Motor neuron (in vitro differentiated cells): ENCODE measurements around the gene PRKCB. TPM values are rescaled to one million over a fixed set of nuclear protein-coding genes. Genes with fewer than 3 reads are reported as not detected.

ENCODE experiments used
- ATAC-seq, 8 experiments: fragments of 200-7000 bp; cut with Tn5 transposase; replicated peaks in 6 of 8; 2 replicates each; pipeline ENCODE4 v1.8.0; 2021; ENCODE audit warnings: mild to moderate bottlenecking in 8 of 8, moderate library complexity in 8 of 8
- H3K27ac ChIP-seq, 2 donors: fragments of 250-450 bp; sonication (Bioruptor Pico); 2 replicates each; pipeline ENCODE4 v1.9.0; 2021; ENCODE audit warnings: antibody characterized with exemption in 2 of 2, mild to moderate bottlenecking in 2 of 2, moderate library complexity in 1 of 2
- H3K4me1 ChIP-seq, 2 donors: fragments of 250-450 bp; sonication (Bioruptor Pico); replicated peaks in 1 of 2; 2 replicates each; pipeline ENCODE4 v1.6.1; 2021; ENCODE audit warnings: antibody characterized with exemption in 2 of 2, mild to moderate bottlenecking in 2 of 2, moderate library complexity in 1 of 2
- H3K4me3 ChIP-seq, 5 donors: fragments of 250-450 bp; sonication (Bioruptor Pico); 2 replicates each; pipeline ENCODE4 v1.9.0; 2021; ENCODE audit warnings: antibody characterized with exemption in 5 of 5, mild to moderate bottlenecking in 5 of 5, moderate library complexity in 4 of 5
- WGBS, 10 experiments: fragments of 450-650 bp; shearing (Covaris generic); methylation state at CpG; one replicate each; pipeline ENCODE4 v1.0.0; 2022; 5-methylcytosine and 5-hydroxymethylcytosine counted together
- in situ Hi-C, 9 experiments: fragments of 400-800 bp; cut with MboI; loops; one replicate each; pipeline ENCODE4 v1.15.0; 2021; ENCODE audit warnings: low sequenced_read_pairs in 9 of 9, low pct_unique_long_range_greater_than_20kb in 2 of 9; ENCODE audit not compliant: unreplicated experiment in 9 of 9
- total RNA-seq, 8 experiments: library from RNA; unstranded; fragments of 300-600 nt; gene quantifications; 2 replicates each; pipeline versions ENCODE4 v1.2.3 to v1.2.4, GENCODE V29; 2022

Gene PRKCB
- total RNA-seq: 10 to 100 TPM in 2 of 8 experiments, 1 to 10 TPM in 3, under 1 TPM in 3; 0.10 to 21.0 (median 4.8) TPM

DNA sequence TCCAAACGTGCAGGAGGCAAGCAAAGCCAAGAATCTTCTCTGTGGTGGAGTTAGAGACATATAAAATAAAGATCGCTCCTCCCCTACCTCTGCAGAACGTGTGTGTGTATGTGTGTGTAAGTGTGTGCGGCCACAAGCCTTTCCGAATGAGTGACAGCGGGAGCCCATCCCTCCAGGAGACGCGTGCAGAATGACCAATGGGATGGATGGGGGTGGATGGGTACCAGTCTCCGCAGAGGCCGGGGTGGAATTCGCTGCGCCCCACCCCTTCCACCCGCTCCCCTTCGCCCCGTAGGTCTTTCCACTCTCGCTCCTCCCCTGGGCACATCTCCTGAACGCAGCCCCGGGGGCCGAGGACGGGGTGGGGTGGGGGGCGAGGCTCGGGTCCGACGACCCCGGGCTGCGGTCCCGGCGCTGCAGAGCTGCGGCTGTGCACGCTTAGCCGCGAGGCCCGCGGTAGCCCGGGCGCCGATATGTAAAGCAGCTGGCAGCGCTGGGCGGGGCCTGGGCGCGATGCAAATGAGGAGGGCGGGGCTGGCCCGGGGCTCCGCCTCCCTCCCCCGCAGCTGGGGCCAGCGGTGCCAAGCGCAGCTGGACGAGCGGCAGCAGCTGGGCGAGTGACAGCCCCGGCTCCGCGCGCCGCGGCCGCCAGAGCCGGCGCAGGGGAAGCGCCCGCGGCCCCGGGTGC is at the start of gene PRKCB:
Gene PRKCB (plus strand): TSS at position 594 of the 688 bp plus-strand sequence.
- ATAC-seq: peak; percentile 46 to 98 (median 95)
- peak within 1 kb of the TSS; percentile 47 to 54 (median 49) for H3K4me3 ChIP-seq
- H3K27ac ChIP-seq: peak within 1 kb of the TSS in 1 of 2 donors; percentile 35
- no peaks in the 10 kb centered on the region for H3K4me1 ChIP-seq
- in situ Hi-C loops: no loop called here
- 0 to 17% (median 0%) methylated on average over 1 of the region's 63 CpGs; no CpG with 5 or more reads in 7 of the 10 experiments for WGBS, 10 experiments

DNA sequence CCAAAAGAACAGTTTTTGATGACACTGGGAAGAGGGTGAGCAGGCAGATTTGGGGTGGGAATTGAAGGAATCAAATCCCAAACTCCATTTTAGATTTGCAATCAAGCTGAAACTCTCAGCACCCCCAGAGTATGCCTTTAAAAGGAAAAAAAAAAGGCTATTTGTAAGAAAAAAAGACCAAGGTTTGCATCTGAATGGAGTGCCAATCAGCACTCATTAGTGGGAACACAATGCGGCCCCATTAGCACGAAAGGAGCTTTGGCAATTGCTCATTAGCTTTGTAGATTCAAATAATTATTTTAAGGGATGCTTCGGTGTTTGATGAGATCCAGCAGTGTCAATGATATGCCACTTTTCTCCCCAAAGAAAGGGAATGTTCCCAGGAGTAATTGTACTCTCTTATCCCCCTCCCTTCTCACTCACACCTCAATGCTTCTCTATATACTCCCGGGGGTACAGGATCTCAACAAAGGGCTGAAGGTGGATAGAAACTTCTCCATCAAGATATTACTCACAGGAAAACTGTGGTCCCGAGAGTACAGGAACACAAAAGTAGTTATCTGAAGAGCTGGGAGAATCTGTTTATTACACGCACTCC is 48.7 kb upstream of the PRKCB start:
- ATAC-seq: no peak
- WGBS, 10 experiments: 0 to 37% (median 8%) methylated on average over 1 to 6 of the region's 6 CpGs; no CpG with 5 or more reads in 1 of the 10 experiments
- no peak overlapping the region for H3K27ac ChIP-seq
- in situ Hi-C loops: loop anchor here in 1 of 9 experiments (25.0 kb wide), 1 partner anchor 725 kb away; no protein-coding TSS in a partner anchor
- no peaks in the 10 kb centered on the region for H3K4me1 ChIP-seq
- H3K4me3 ChIP-seq: no peak overlapping the region

DNA sequence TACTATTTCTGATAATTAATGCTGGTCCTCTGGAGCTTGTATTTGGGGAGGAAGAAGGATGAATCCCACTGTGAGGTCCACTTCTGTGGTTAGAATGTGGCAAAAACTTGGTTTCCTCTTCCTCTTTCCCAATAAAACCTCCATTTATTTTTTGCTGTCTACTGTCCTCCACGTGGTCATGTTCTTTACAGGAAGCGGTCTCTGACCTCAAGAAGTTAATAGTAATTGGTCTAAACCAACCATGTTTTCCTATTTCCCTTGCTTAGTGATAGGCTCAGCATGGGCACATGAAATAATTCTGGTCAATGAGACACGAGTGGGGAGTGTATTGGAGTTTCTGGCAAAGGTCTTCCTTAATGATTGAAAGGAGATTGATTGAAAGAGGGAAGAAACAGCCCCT is 47.1 kb upstream of the PRKCB start:
- H3K27ac ChIP-seq: no peak overlapping the region
- H3K4me3 ChIP-seq: no peak overlapping the region
- H3K4me1 ChIP-seq: no peaks in the 10 kb centered on the region
- in situ Hi-C loops: loop anchor here in 1 of 9 experiments (25.0 kb wide), 1 partner anchor 724 kb away; no protein-coding TSS in a partner anchor
- no peak for ATAC-seq
- WGBS, 10 experiments: 0 to 89% (median 52%) methylated on average over 2 to 3 of the region's 3 CpGs; no CpG with 5 or more reads in 2 of the 10 experiments

DNA sequence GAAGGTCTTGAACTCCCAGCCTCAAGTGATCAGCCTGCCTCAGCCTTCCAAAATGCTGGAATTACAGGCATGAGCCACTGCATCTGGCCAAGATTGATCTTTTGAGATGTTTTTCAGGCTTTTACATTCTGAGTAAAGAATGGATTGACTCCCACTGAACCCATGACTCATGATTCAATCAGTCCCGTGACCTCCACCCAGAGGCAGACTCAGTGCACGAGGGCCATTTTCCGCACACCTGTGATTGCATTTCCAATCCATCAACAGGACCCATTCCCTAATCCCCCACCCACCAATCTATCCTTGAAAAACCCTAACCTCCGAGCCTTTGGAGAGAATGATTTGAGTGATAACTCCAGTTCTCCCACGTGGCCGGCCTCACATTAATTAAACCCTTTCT is 40.4 kb upstream of the PRKCB start:
- in situ Hi-C loops: loop anchor here in 1 of 9 experiments (25.0 kb wide), 1 partner anchor 717 kb away; no protein-coding TSS in a partner anchor
- H3K4me3 ChIP-seq: no peak overlapping the region
- WGBS, 10 experiments: 0 to 100% (median 67%) methylated on average over 1 to 6 of the region's 6 CpGs; no CpG with 5 or more reads in 1 of the 10 experiments
- H3K27ac ChIP-seq: no peak overlapping the region
- ATAC-seq: peak in 5 of 8 experiments; percentile 31 to 70 (median 66)
- H3K4me1 ChIP-seq: no peaks in the 10 kb centered on the region

DNA sequence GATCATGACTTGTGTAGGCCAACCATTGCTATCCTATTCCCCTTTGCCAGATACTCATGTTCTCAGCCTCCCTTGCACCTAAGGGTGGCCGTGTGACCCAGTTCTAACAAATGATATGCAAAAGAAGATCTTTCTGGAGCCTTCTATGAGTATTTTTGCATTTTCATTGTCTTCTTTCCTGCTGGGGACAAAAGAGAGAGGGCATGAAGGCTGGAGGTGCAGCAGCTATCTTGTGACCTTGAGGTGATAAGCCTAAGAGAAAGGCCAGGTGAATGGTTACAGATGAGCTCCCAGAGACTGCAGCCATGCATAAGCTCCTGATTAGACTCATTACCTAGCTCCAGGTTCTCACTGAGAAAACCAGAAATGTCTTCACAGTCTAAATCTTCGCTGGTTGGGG is 38.8 kb upstream of the PRKCB start:
- H3K4me1 ChIP-seq: no peaks in the 10 kb centered on the region
- no peak overlapping the region for H3K4me3 ChIP-seq
- no peak overlapping the region for H3K27ac ChIP-seq
- WGBS, 10 experiments: 8 to 68% (median 36%) methylated on average over 1 to 2 of the region's 2 CpGs; no CpG with 5 or more reads in 2 of the 10 experiments
- no peak for ATAC-seq
- in situ Hi-C loops: loop anchor here in 1 of 9 experiments (25.0 kb wide), 1 partner anchor 715 kb away; no protein-coding TSS in a partner anchor

DNA sequence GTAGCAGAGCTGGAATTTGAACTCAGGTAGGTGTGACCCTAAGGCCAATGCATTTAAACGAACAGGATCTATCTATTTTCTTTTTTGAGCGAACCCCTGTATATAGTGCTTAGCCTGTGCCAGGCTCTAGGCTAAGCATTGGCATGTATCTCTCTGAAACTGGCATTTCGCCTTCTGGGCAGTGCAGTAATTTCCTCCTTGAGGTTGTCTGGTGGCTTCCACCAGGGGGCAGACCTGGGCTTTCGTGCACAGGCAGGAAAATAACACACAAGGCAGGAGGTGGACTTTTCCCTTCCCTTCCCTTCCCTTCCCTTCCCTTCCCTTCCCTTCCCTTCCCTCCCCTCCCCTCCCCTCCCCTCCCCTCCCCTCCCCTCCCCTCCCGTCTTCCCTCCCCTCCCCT is 34.4 kb upstream of the PRKCB start:
- in situ Hi-C loops: loop anchor here in 4 of 9 experiments (25.0 kb wide), 2 partner anchors 111 to 211 kb away; no protein-coding TSS in a partner anchor
- Histone ChIP-seq H3K4me1 (no peaks in the 10 kb centered on the region), H3K4me3 (no peak overlapping the region), H3K27ac (no peak overlapping the region)
- peak in 5 of 8 experiments; percentile 14 to 80 (median 75) for ATAC-seq
- WGBS, 10 experiments: 0 to 83% (median 33%) methylated on average over 1 of the region's 5 CpGs; no CpG with 5 or more reads in 7 of the 10 experiments

DNA sequence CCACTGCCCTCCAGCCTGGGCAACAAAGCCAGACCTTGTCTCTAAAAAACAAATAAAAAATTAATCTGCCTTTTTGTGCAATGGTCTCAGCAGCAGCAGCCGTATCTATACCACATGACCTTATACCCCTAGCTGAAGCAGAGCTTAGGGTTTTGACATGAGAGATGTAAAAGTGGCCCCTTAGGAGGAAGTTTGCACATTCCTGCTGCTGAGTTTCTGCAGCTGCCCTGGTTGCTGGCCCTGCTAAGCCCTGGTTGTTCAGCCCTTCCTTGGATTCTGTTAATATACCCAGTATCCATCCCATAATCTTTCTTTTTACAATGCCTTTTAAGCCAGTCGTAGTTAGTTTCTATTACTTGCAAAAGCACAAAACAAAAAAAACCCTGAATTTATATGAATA is 33.0 kb upstream of the PRKCB start:
- Histone ChIP-seq H3K27ac (no peak overlapping the region), H3K4me1 (no peaks in the 10 kb centered on the region), H3K4me3 (no peak overlapping the region)
- in situ Hi-C loops: loop anchor here in 4 of 9 experiments (25.0 kb wide), 2 partner anchors 110 to 210 kb away; no protein-coding TSS in a partner anchor
- 16 to 100% (median 55%) methylated on average over 1 to 2 of the region's 2 CpGs; no CpG with 5 or more reads in 3 of the 10 experiments for WGBS, 10 experiments
- no peak for ATAC-seq

DNA sequence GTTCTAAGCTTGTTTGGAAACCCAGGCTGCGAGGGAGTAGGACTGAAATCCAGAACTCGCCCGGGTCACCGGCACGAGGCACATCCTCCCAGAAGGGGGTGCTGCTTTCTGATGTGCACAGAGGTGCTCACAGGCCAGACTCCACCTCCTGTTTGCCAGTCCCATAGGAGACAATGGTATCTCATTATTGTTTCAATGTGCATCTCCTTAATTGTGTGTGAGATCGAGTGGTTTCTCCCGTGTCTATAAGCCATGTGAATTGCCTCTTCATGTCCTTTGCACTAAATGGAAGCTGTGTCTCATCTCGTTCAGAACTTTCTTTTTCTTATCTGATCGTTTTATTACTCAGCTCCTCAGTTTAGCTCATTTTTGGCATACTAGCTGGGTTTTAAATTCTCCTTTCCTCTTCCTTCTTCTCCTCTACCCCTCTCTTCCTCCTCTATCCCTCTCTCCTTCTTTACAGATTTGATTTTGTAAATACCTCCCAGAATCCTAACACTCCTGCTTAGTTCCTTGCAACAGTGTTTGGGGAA is 32.1 kb upstream of the PRKCB start:
- Histone ChIP-seq H3K4me1 (no peaks in the 10 kb centered on the region), H3K4me3 (no peak overlapping the region), H3K27ac (no peak overlapping the region)
- in situ Hi-C loops: loop anchor here in 4 of 9 experiments (25.0 kb wide), 2 partner anchors 109 to 209 kb away; no protein-coding TSS in a partner anchor
- WGBS, 10 experiments: 0 to 38% (median 12%) methylated on average over 1 to 9 of the region's 9 CpGs
- ATAC-seq: peak; percentile 46 to 90 (median 66)

DNA sequence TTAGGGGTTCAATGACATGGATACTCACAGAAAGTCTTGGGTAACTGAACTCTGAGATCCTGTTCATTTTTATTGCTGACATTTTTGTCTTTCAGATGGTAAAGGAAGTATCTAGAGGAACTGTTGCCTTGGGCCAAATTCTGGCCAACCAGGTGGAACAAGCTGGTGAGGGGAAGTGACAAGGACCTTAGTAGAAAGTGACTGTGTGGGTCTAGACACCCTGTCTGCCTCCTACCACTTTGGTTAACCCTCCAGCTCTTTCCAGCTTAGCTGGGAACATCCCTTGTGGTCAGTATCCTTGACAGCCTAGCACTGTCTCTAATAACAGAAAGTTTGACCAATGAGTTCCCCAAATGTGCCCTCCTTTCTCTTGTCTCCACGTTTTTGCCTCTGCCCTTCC is 28.8 kb upstream of the PRKCB start:
- Histone ChIP-seq H3K4me3 (no peak overlapping the region), H3K27ac (no peak overlapping the region), H3K4me1 (no peaks in the 10 kb centered on the region)
- 0 to 50% (median 7%) methylated on average over 1 of the region's 1 CpG; no CpG with 5 or more reads in 2 of the 10 experiments for WGBS, 10 experiments
- ATAC-seq: no peak
- in situ Hi-C loops: loop anchor here in 4 of 9 experiments (25.0 kb wide), 2 partner anchors 105 to 205 kb away; no protein-coding TSS in a partner anchor

DNA sequence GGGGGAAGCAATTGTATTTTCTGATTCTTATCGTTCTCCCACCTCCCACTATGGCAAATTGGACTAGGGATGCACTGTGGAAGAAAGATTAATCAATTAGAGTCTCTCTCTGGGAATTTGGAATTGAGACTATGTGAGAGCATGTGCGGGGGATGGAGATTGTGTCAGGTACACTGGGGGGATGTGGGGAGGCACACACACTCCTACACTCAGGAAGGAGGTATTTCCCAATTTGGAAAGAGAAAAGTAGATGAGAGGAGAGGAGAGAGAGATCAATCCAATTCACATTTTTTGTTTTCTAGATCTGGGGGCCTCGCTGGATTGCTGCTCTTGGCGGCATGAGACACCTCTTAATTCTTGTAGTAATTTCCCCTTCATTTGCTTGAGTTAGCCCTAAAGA is 14.3 kb upstream of the PRKCB start:
- WGBS, 10 experiments: 29 to 100% (median 75%) methylated on average over 1 to 3 of the region's 4 CpGs; no CpG with 5 or more reads in 2 of the 10 experiments
- H3K27ac ChIP-seq: no peak overlapping the region
- no peak overlapping the region for H3K4me3 ChIP-seq
- no peak for ATAC-seq
- in situ Hi-C loops: loop anchor here in 4 of 9 experiments (25.0 kb wide), 2 partner anchors 91 to 191 kb away; no protein-coding TSS in a partner anchor
- H3K4me1 ChIP-seq: no peaks in the 10 kb centered on the region

DNA sequence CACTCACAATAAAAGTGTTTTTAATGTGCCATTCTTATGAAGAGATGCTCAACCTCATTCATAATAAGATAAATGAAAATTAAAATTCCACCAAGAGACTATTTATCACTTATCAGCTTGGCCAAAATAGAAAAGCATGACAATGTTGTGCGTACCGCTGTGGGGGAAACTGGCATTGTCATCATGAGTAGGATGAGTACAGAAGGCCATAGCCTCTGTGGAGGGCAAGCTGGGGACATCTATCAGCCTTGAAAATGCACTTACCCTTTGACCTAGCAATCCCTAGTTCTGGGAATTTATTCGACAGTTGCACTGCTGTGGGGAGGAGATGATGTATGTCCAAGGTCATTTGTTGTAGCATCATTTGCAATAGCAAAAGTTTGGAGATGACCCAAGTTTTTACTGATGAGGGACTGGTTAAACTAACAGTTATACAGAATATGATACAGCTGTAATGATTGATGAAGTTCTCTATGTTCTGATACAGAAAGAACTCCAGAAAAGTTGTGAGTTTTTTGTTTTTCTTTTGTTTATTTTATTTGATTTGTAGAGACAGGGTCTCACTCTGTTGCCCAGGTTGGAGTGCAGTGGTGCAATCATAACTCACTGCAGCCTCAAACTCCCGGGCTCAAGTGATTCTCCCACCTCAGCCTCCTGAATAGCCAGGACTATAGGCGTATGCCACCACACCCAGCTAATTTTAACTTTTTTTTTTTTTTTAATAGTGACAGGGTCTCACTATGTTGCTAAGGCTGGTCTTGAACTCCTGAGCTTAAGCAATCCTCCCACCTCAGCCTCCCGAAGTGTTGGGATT is 13.7 kb upstream of the PRKCB start:
- Histone ChIP-seq H3K27ac (no peak overlapping the region), H3K4me3 (no peak overlapping the region), H3K4me1 (no peaks in the 10 kb centered on the region)
- ATAC-seq: no peak
- WGBS, 10 experiments: 6 to 92% (median 58%) methylated on average over 3 to 6 of the region's 6 CpGs; no CpG with 5 or more reads in 1 of the 10 experiments
- in situ Hi-C loops: loop anchor here in 4 of 9 experiments (25.0 kb wide), 2 partner anchors 90 to 190 kb away; no protein-coding TSS in a partner anchor
